Measurements from ENCODE around the gene PERM1. TPM values are rescaled to one million over a fixed set of nuclear protein-coding genes. Genes with fewer than 3 reads are reported as not detected.

The PERM1 gene
- total and polyA plus RNA-seq, 9 of the 15 experiments (the other 6 are each of a cell fraction or from before 2014, with no cell fraction given) = not detected

DNA sequence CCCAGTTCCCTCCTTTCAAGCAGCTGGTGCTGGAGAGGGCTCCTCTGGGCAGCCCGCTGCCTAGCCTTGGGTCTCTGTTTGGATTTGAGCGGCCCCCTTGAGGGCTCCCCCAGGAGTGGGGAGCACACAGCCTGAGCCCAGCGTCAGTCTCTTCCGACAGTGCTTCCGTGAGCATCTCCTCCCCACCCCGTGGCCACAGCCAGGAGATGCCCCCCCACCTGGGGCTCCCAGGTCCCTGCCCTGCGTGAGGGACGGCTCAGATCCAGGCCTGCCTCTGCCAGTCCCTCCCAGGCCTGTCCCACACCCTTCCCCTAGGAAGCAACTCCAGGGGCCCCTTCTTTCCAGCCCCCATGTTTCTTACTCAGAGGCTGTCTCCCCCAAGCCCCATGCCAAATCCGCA, 54.7 kb downstream of the PERM1 start:
- in situ Hi-C loops (cut with MboI) (no loop called here), intact Hi-C loops (cut with micrococcal nuclease) (no loop called here)
- Histone ChIP-seq H3K79me2 (ENCODE audit: control insufficient read depth, insufficient read depth, low read length) (no peaks in the 10 kb centered on the region), H3K4me3 (no peak overlapping the region), H3K27me3 (ENCODE audit: control insufficient read depth in 2 of 2, insufficient read depth in 2 of 2, low read length in 2 of 2) (peaks cover 43 to 85% of the 10 kb centered on the region in 2 experiments), H3K9me1 (ENCODE audit: control insufficient read depth, insufficient read depth, low read length) (no peaks in the 10 kb centered on the region), H3K27ac (ENCODE audit: extremely low read depth, low read depth, low read length) (no peak overlapping the region), H3K4me2 (ENCODE audit: insufficient read depth, low read length) (no peak overlapping the region), H3K9me3 (replicated peaks; ENCODE audit: control insufficient read depth, insufficient read depth, low read depth, low read length) (no peaks in the 10 kb centered on the region), H2AFZ (ENCODE audit: low read depth, low read length) (no peak overlapping the region), H3K9ac (ENCODE audit: insufficient read depth in 1 of 2, low read depth in 2 of 2, low read length in 2 of 2) (no peak overlapping the region), H3K36me3 (ENCODE audit: control insufficient read depth, insufficient read depth, low read length) (no peaks in the 10 kb centered on the region), H3K4me1 (replicated peaks in 1 of 2; ENCODE audit: control insufficient read depth in 2 of 2, insufficient read depth in 2 of 2, low read length in 2 of 2) (peaks cover 5 to 83% of the 10 kb centered on the region in 2 experiments; a peak in 4 of 5 replicates), H4K20me1 (replicated peaks; ENCODE audit: control insufficient read depth, insufficient read depth, low read length) (peaks cover 46% of the 10 kb centered on the region)
- TF ChIP-seq ZBTB17 (CRISPR knock-in tag; IDR thresholded peaks at IDR 0.05) (no peak), IRF2 (CRISPR knock-in tag; IDR thresholded peaks at IDR 0.05) (no peak), RCOR1 (IDR thresholded peaks at IDR 0.05; ENCODE audit: borderline replicate concordance in 1 of 2, low read depth in 2 of 2, low read length in 2 of 2) (no peak), GTF2E2 (tag; IDR thresholded peaks at IDR 0.05) (no peak), CBX3 (IDR thresholded peaks at IDR 0.05; ENCODE audit: borderline replicate concordance in 1 of 2, low read length in 2 of 2) (no peak), MYNN (IDR thresholded peaks at IDR 0.05) (no peak), MYNN (CRISPR knock-in tag; IDR thresholded peaks at IDR 0.05) (no peak), CTBP1 (IDR thresholded peaks at IDR 0.05; ENCODE audit: borderline replicate concordance) (no peak), RFX5 (IDR thresholded peaks at IDR 0.05; ENCODE audit: low read depth, low read length) (no peak), TCF7 (IDR thresholded peaks at IDR 0.05; ENCODE audit: borderline replicate concordance) (no peak), HDAC8 (tag; IDR thresholded peaks at IDR 0.05) (no peak), KHSRP (IDR thresholded peaks at IDR 0.05) (no peak)
- TF ChIP-seq, protein P1, sequence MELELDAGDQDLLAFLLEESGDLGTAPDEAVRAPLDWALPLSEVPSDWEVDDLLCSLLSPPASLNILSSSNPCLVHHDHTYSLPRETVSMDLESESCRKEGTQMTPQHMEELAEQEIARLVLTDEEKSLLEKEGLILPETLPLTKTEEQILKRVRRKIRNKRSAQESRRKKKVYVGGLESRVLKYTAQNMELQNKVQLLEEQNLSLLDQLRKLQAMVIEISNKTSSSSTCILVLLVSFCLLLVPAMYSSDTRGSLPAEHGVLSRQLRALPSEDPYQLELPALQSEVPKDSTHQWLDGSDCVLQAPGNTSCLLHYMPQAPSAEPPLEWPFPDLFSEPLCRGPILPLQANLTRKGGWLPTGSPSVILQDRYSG (tag; conservative IDR thresholded peaks at IDR 0.05; ENCODE audit: low read depth) = no peak
- 9% methylated on average over 8 of the region's 9 CpGs for WGBS (ENCODE audit: insufficient coverage, low coverage, missing lambda C conversion rate)
- no TSS peak for BruUV-seq (replicated peaks)
- no peak for ATAC-seq
- FAIRE-seq = no peak
- CTCF ChIA-PET (ENCODE audit: low intra/inter-chr PET ratio) = no interaction called here
- no peak for DNase-seq (ENCODE audit: extremely low read depth in 1 of 4, low spot score in 3 of 4)
- POLR2A ChIA-PET = interaction anchor here (0.6 kb wide), 1 partner anchor 87 kb away, joined by 3 read pairs; no protein-coding TSS in a partner anchor

Data from K562 (cell line).